ENCODE data around the gene NUCKS1. TPM values are rescaled to one million over a fixed set of nuclear protein-coding genes. Genes with fewer than 3 reads are reported as not detected.

The NUCKS1 gene
- total and polyA plus RNA-seq, 2 of the 13 experiments (the other 11 are each of a cell fraction or from before 2014, with no cell fraction given), result 35.5 to 117 TPM

DNA sequence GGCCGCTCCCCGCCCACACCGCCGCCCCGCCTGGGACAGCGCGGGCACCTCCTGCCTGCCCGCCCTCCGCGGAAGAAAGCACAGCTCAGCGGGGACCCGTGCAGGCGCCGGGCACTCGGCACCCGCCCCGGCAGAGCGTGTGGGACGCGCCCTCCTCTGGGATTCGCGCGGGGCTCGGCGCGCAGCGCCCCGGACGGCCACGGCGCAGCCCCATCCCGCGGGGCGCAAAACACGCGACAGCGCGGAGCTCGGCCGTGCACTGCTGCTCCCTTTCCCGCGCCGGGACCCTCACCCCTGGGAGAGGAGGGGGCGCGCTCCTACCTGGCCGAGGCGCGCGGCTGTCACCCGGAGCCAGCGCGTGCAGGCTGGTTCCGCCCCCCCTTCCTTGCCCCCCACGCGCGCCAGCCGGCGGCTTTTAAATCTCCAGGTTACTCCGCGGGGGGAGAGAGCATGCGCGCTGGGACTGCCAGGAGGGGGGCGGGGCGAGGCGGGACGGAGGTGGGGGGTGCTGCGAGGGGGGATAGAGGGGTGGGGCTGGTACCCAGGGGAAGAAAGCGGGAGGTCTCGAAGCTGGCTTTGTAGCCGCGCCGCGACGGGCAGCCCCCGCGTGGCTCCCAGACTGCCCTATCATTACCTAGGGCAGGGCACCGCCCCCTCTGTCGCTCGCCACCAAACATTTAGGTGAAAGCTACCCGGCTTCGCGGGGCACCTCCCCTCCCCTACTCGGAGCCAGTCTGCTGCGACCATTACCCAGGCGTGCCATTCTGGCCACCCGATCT is 69.7 kb downstream of the NUCKS1 start, which contains the start of gene SLC45A3 (continued):
- no peak for TF ChIP-seq E2F5 (CRISPR knock-in tag; conservative IDR thresholded peaks at IDR 0.05)
- TF ChIP-seq BORCS8-MEF2B (CRISPR knock-in tag; IDR thresholded peaks at IDR 0.05), result peak; percentile 56; the same call in 1 of the 2 replicates
- no peak for TF ChIP-seq ZNF572 (CRISPR knock-in tag; IDR thresholded peaks at IDR 0.05)
- peak; percentile 53 for TF ChIP-seq HNRNPK (IDR thresholded peaks at IDR 0.05; ENCODE audit: low read depth, low read length, poor library complexity, severe bottlenecking)
- no peak for TF ChIP-seq KLF11 (CRISPR knock-in tag; IDR thresholded peaks at IDR 0.05)
- no peak for TF ChIP-seq SAFB2 (CRISPR knock-in tag; IDR thresholded peaks at IDR 0.05; ENCODE audit: borderline replicate concordance, low read depth)
- no peak for TF ChIP-seq ZNF256 (CRISPR knock-in tag; conservative IDR thresholded peaks at IDR 0.05)
- no peak for TF ChIP-seq NONO (IDR thresholded peaks at IDR 0.05)
- TF ChIP-seq NONO (CRISPR knock-in tag; conservative IDR thresholded peaks at IDR 0.05), result 0 out of 2 replicates have a peak, but pooled peaks have one; percentile 21
- TF ChIP-seq HMG20B (CRISPR knock-in tag; conservative IDR thresholded peaks at IDR 0.05), result no peak
- peak; percentile 12; the same call in 1 of the 2 replicates for TF ChIP-seq TFDP1 (CRISPR knock-in tag; IDR thresholded peaks at IDR 0.05; ENCODE audit: borderline replicate concordance)
- TF ChIP-seq ZNF367 (CRISPR knock-in tag; IDR thresholded peaks at IDR 0.05; ENCODE audit: borderline replicate concordance), result no peak
- TF ChIP-seq, protein P1, sequence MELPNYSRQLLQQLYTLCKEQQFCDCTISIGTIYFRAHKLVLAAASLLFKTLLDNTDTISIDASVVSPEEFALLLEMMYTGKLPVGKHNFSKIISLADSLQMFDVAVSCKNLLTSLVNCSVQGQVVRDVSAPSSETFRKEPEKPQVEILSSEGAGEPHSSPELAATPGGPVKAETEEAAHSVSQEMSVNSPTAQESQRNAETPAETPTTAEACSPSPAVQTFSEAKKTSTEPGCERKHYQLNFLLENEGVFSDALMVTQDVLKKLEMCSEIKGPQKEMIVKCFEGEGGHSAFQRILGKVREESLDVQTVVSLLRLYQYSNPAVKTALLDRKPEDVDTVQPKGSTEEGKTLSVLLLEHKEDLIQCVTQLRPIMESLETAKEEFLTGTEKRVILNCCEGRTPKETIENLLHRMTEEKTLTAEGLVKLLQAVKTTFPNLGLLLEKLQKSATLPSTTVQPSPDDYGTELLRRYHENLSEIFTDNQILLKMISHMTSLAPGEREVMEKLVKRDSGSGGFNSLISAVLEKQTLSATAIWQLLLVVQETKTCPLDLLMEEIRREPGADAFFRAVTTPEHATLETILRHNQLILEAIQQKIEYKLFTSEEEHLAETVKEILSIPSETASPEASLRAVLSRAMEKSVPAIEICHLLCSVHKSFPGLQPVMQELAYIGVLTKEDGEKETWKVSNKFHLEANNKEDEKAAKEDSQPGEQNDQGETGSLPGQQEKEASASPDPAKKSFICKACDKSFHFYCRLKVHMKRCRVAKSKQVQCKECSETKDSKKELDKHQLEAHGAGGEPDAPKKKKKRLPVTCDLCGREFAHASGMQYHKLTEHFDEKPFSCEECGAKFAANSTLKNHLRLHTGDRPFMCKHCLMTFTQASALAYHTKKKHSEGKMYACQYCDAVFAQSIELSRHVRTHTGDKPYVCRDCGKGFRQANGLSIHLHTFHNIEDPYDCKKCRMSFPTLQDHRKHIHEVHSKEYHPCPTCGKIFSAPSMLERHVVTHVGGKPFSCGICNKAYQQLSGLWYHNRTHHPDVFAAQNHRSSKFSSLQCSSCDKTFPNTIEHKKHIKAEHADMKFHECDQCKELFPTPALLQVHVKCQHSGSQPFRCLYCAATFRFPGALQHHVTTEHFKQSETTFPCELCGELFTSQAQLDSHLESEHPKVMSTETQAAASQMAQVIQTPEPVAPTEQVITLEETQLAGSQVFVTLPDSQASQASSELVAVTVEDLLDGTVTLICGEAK (IDR thresholded peaks at IDR 0.05), result no peak
- TF ChIP-seq, protein P1 (CRISPR knock-in tag; IDR thresholded peaks at IDR 0.05), result no peak
- TF ChIP-seq MAX (IDR thresholded peaks at IDR 0.05), result peak; percentile 46; the same call in 1 of the 2 replicates

Data from HepG2 (cell line).